ENCODE measurements around the gene SEL1L2.

DNA sequence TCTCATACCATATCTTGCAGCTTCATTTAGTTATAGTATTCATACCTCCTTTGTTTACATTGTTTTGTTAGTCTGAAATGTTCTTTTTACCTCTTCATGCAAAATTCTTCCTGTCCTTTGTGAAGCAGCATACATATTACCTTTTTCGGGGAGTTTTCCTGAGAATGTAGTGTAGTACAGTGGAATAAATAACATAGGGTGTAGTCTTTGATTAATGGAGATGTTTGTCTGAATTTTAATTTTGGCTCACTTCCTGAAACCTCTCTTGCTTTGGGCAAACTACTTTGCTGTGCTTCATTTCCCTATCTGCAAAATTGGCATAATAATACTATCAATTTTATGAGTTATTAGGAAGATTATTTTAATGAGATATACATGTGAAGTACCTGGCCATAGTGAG lies 10.5 kb upstream of the SEL1L2 start:
- no peak for TF ChIP-seq CTCF (IDR thresholded peaks at IDR 0.05 in 2 of 3, conservative IDR thresholded peaks at IDR 0.05 in 1 of 3; ENCODE audit: insufficient read depth in 2 of 3, low read depth in 1 of 3, low read length in 3 of 3)
- TF ChIP-seq ATF3 (IDR thresholded peaks at IDR 0.05): no peak
- no peak for TF ChIP-seq ATF3 (CRISPR knock-in tag; conservative IDR thresholded peaks at IDR 0.05)
- TF ChIP-seq L3MBTL2 (IDR thresholded peaks at IDR 0.05): no peak
- TF ChIP-seq SMC3 (conservative IDR thresholded peaks at IDR 0.05; ENCODE audit: insufficient read depth, low read depth, low read length): no peak
- no peak for TF ChIP-seq CBX2 (IDR thresholded peaks at IDR 0.05; ENCODE audit: insufficient read depth, low read length, poor library complexity, severe bottlenecking)
- TF ChIP-seq POLR2AphosphoS5 (IDR thresholded peaks at IDR 0.05; ENCODE audit: control insufficient read depth, insufficient read depth, low read depth, low read length): no peak
- no peak for TF ChIP-seq ZBTB7A (IDR thresholded peaks at IDR 0.05; ENCODE audit: borderline replicate concordance, control insufficient read depth, low read depth, low read length)
- TF ChIP-seq EP300 (IDR thresholded peaks at IDR 0.05; ENCODE audit: low read length): no peak

Measured in K562 (cell line).